ENCODE data around the gene TTC9.

Gene TTC9

DNA sequence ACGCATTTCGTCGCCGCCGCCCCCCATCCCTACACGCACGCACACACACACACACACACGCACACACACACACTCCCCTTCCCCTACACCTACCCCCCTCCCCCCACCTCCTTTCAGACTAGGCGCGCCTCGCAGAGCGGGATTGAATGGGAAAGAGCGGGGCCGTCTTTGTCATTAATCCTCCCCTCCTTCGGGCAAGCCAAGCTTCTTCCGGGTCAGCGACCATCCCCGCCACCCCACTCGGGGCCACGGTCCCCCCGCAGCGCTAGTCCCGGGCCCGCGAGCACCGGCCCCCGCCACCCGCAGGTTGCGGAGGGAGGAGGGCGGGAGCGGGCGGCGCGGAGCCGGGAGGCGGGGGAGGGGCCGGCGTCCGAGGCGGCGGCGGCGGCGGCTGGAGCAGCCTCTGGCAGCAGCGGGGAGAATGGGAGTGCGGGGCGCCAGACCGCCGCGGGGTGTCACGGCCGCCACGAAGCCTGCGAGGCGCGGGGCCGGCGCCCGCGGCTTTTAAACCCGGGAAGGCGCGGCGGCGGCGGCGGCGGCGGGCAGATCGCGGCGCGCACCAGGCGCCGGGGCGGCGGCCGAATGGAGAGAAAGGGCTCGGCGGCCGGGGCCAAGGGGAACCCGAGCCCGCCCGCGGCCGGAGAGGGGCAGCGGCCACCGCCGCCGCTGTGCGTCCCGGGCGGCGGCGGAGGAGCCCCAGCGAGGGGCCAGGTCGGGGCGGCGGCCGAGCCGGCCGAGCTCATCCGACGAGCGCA is at the start of gene TTC9:
Gene TTC9 (plus strand): TSS at position 369 of the 755 bp plus-strand sequence. CDS start 214 bp downstream, at position 583.
- no peaks in the 10 kb centered on the region for H4K20me1 ChIP-seq (ENCODE audit: low read depth, low read length)
- no peak within 1 kb of the TSS for H2AFZ ChIP-seq (ENCODE audit: low read depth, low read length, severe bottlenecking)
- H3K4me2 ChIP-seq (ENCODE audit: low read depth, low read length, poor library complexity, severe bottlenecking): peak within 1 kb of the TSS; percentile 96
- H3K79me2 ChIP-seq (ENCODE audit: insufficient read depth, low read length): peaks cover 88% of the 10 kb centered on the region
- no peaks in the 10 kb centered on the region for H3K27me3 ChIP-seq (ENCODE audit: low read length)
- peaks cover 17% of the 10 kb centered on the region for H3F3A ChIP-seq (ENCODE audit: insufficient read depth)
- peak within 1 kb of the TSS; percentile 84 for H3K4me3 ChIP-seq (ENCODE audit: insufficient read depth, low read length, poor library complexity, severe bottlenecking)
- peak within 1 kb of the TSS; percentile 96 for H3K27ac ChIP-seq (ENCODE audit: low read depth, low read length)
- peaks cover 15% of the 10 kb centered on the region for H3K36me3 ChIP-seq (ENCODE audit: low read length)
- H3K9me3 ChIP-seq (ENCODE audit: insufficient read depth, low read length): no peaks in the 10 kb centered on the region
- no peak for TF ChIP-seq EZH2phosphoT487 (conservative IDR thresholded peaks at IDR 0.05; ENCODE audit: low read length)
- TF ChIP-seq, protein P1, sequence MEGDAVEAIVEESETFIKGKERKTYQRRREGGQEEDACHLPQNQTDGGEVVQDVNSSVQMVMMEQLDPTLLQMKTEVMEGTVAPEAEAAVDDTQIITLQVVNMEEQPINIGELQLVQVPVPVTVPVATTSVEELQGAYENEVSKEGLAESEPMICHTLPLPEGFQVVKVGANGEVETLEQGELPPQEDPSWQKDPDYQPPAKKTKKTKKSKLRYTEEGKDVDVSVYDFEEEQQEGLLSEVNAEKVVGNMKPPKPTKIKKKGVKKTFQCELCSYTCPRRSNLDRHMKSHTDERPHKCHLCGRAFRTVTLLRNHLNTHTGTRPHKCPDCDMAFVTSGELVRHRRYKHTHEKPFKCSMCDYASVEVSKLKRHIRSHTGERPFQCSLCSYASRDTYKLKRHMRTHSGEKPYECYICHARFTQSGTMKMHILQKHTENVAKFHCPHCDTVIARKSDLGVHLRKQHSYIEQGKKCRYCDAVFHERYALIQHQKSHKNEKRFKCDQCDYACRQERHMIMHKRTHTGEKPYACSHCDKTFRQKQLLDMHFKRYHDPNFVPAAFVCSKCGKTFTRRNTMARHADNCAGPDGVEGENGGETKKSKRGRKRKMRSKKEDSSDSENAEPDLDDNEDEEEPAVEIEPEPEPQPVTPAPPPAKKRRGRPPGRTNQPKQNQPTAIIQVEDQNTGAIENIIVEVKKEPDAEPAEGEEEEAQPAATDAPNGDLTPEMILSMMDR (IDR thresholded peaks at IDR 0.05; ENCODE audit: insufficient read depth, low read length, poor library complexity, severe bottlenecking): no peak
- peak within 1 kb of the TSS; percentile 100 for H3K9ac ChIP-seq (ENCODE audit: low read length)
- H3K9me2 ChIP-seq (replicated peaks; ENCODE audit: insufficient read depth, low read length): no peaks in the 10 kb centered on the region

DNA sequence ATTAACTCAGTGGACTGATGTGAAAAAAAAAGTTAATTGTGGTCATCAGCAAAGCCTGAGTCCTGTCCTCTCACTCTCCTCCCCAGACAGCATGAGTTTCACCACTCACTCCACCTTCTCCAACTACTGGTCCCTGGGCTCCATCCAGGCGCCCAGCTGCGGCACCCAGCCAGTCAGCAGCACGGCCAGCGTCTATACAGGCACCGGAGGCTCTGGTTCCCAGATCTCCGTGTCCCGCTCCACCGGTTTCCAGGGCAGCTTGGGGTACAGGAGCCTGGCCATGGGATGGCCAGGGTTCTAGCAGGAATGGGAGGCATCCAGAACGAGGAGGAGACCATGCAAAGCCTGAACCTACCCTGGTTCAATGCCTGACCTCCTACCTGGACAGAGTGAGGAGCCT is 47.3 kb upstream of the TTC9 start:
- no peak overlapping the region for H3K4me3 ChIP-seq (ENCODE audit: insufficient read depth, low read length, poor library complexity, severe bottlenecking)
- no peaks in the 10 kb centered on the region for H3K9me2 ChIP-seq (replicated peaks; ENCODE audit: insufficient read depth, low read length)
- TF ChIP-seq, protein P1 (IDR thresholded peaks at IDR 0.05; ENCODE audit: insufficient read depth, low read length, poor library complexity, severe bottlenecking): no peak
- TF ChIP-seq EZH2phosphoT487 (conservative IDR thresholded peaks at IDR 0.05; ENCODE audit: low read length): no peak
- no peak overlapping the region for H3K9ac ChIP-seq (ENCODE audit: low read length)
- H3K27ac ChIP-seq (ENCODE audit: low read depth, low read length): no peak overlapping the region
- no peak overlapping the region for H2AFZ ChIP-seq (ENCODE audit: low read depth, low read length, severe bottlenecking)
- H3K79me2 ChIP-seq (ENCODE audit: insufficient read depth, low read length): peaks cover 45% of the 10 kb centered on the region
- H3K4me2 ChIP-seq (ENCODE audit: low read depth, low read length, poor library complexity, severe bottlenecking): no peak overlapping the region
- H3K36me3 ChIP-seq (ENCODE audit: low read length): peaks cover 25% of the 10 kb centered on the region
- no peaks in the 10 kb centered on the region for H3K9me3 ChIP-seq (ENCODE audit: insufficient read depth, low read length)
- H3K27me3 ChIP-seq (ENCODE audit: low read length): no peaks in the 10 kb centered on the region
- H3F3A ChIP-seq (ENCODE audit: insufficient read depth): no peaks in the 10 kb centered on the region; the same call in 1 of the 2 replicates
- 0 out of 2 replicates have a peak, but pooled peaks cover 9% of the 10 kb centered on the region for H4K20me1 ChIP-seq (ENCODE audit: low read depth, low read length)

DNA sequence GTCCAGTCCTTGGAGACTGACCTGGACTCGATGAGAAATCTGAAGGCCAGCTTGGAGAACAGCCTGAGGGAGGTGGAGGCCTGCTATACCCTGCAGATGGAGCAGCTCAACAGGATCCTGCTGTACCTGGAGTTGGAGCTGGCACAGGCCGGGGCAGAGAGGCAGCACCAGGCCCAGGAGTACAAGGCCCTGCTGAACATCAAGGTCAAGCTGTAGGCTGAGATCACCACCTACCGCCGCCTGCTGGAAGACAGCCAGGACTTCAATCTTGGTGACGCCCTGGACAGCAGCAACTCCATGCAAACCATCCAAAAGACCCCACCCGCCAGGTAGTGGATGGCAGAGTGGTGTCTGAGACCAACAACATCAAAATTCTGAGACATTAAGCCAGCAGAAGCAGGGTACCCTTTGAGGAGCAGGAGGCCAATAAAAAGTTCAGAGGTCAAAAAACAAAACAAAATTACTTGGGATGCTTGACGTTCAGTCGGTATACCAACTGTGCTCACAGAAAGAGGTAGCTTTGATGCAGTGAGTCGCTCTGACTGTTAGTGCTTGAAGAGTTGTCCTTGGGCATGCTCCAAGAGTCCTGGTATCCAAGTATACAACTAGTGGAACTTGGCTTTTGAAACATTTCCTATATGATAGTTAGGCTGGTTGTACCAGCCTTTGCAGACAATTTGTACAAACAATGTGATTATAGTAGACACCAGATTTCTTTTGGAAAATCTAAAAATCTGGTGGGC is 46.1 kb upstream of the TTC9 start:
- Histone ChIP-seq H3K36me3 (ENCODE audit: low read length) (peaks cover 25% of the 10 kb centered on the region), H2AFZ (ENCODE audit: low read depth, low read length, severe bottlenecking) (no peak overlapping the region), H4K20me1 (ENCODE audit: low read depth, low read length) (0 out of 2 replicates have a peak, but pooled peaks cover 9% of the 10 kb centered on the region), H3K9ac (ENCODE audit: low read length) (no peak overlapping the region), H3K4me3 (ENCODE audit: insufficient read depth, low read length, poor library complexity, severe bottlenecking) (no peak overlapping the region), H3K27me3 (ENCODE audit: low read length) (no peaks in the 10 kb centered on the region), H3F3A (ENCODE audit: insufficient read depth) (no peaks in the 10 kb centered on the region; the same call in 1 of the 2 replicates), H3K79me2 (ENCODE audit: insufficient read depth, low read length) (peaks cover 55% of the 10 kb centered on the region), H3K9me2 (replicated peaks; ENCODE audit: insufficient read depth, low read length) (no peaks in the 10 kb centered on the region), H3K9me3 (ENCODE audit: insufficient read depth, low read length) (no peaks in the 10 kb centered on the region), H3K27ac (ENCODE audit: low read depth, low read length) (no peak overlapping the region), H3K4me2 (ENCODE audit: low read depth, low read length, poor library complexity, severe bottlenecking) (no peak overlapping the region)
- TF ChIP-seq, protein P1 (IDR thresholded peaks at IDR 0.05; ENCODE audit: insufficient read depth, low read length, poor library complexity, severe bottlenecking): no peak
- TF ChIP-seq EZH2phosphoT487 (conservative IDR thresholded peaks at IDR 0.05; ENCODE audit: low read length): no peak
